Vagina (tissue), 2 donors: ENCODE measurements around the gene OSBPL6.

Experiments
- POLR2A ChIP-seq, 2 donors: fragments of 450-650 bp; IDR thresholded peaks; one replicate each; pipeline ENCODE4 v1.6.1; 2017; ENCODE audit warnings: antibody characterized with exemption in 2 of 2, mild to moderate bottlenecking in 2 of 2, moderate library complexity in 2 of 2
- POLR2AphosphoS5 ChIP-seq, 2 donors: sonication (generic); formaldehyde crosslinking; IDR thresholded peaks; one replicate each; pipeline ENCODE4 v1.9.0; 2017; ENCODE audit warnings: antibody characterized with exemption in 2 of 2, mild to moderate bottlenecking in 2 of 2, low read depth in 1 of 2; ENCODE audit not compliant: insufficient read depth in 1 of 2
- TF ChIP-seq, protein P1 (sequence below), 3 experiments: fragments of 450-650 bp in 2 of 3; fragments of 200-600 bp in 1 of 3; sonication (generic) in 1 of 3; IDR thresholded peaks; one replicate each; pipeline ENCODE4 v1.5.1; 2017 to 2019; ENCODE audit warnings: antibody characterized with exemption in 3 of 3, mild to moderate bottlenecking in 2 of 3, moderate library complexity in 2 of 3

DNA sequence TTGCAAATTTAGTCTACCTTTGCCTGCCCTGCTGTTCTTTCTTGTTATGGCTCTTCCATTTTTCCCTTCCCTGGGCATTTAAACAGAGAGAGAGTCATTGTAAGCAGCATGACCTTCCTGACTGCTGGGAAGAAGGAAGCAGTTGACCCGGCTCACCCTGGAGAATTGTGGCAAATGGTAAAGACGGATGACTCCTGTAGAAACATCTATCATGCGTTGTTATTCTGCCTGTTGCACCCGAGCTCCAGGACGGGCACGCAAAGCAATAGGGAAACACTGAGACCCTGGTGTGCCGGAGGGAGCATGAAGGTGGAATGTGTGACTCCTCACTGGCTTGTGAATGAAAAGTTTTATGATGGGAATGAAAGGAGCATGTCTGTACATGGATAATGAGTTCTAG, 113.3 kb downstream of the OSBPL6 start:
- no peak for TF ChIP-seq POLR2A (IDR thresholded peaks at IDR 0.05)
- TF ChIP-seq, protein P1, sequence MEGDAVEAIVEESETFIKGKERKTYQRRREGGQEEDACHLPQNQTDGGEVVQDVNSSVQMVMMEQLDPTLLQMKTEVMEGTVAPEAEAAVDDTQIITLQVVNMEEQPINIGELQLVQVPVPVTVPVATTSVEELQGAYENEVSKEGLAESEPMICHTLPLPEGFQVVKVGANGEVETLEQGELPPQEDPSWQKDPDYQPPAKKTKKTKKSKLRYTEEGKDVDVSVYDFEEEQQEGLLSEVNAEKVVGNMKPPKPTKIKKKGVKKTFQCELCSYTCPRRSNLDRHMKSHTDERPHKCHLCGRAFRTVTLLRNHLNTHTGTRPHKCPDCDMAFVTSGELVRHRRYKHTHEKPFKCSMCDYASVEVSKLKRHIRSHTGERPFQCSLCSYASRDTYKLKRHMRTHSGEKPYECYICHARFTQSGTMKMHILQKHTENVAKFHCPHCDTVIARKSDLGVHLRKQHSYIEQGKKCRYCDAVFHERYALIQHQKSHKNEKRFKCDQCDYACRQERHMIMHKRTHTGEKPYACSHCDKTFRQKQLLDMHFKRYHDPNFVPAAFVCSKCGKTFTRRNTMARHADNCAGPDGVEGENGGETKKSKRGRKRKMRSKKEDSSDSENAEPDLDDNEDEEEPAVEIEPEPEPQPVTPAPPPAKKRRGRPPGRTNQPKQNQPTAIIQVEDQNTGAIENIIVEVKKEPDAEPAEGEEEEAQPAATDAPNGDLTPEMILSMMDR (IDR thresholded peaks at IDR 0.05): no peak
- no peak for TF ChIP-seq POLR2AphosphoS5 (IDR thresholded peaks at IDR 0.05; ENCODE audit: insufficient read depth in 1 of 2, low read depth in 1 of 2)
